ENCODE results near the gene KRTAP1-5.
"Not testable (repeated sequence)": the region's sequence is repeated elsewhere in the genome, so short reads cannot be mapped to it uniquely, and the experiment has no call there.

The KRTAP1-5 gene

GRCh38 chr17:41026715-41027471 lies at the start of gene KRTAP1-5:
KRTAP1-5 (minus strand) TSS chr17:41027208; CDS start chr17:41027155, 53 bp downstream.
- no peak for DNase-seq (ENCODE audit: low read depth in 3 of 3)

- DNase-seq (ENCODE audit: low read depth in 3 of 3): no peak
Measured at GRCh38 chr17:41076788-41077187, 49.8 kb upstream of the KRTAP1-5 start.

- DNase-seq (ENCODE audit: low read depth in 3 of 3): no peak
Measured at GRCh38 chr17:41073676-41074075, 46.7 kb upstream of the KRTAP1-5 start.

GRCh38 chr17:41071606-41072360 lies 44.8 kb upstream of the KRTAP1-5 start:
- DNase-seq (ENCODE audit: low read depth in 3 of 3): no peak

- DNase-seq (ENCODE audit: low read depth in 3 of 3): no peak
Measured at GRCh38 chr17:41069031-41069430, 42.0 kb upstream of the KRTAP1-5 start.

GRCh38 chr17:41067281-41067680 lies 40.3 kb upstream of the KRTAP1-5 start:
- DNase-seq (ENCODE audit: low read depth in 3 of 3): no peak

GRCh38 chr17:41065829-41066624 lies 39.0 kb upstream of the KRTAP1-5 start, which contains the start of gene KRTAP2-4:
KRTAP2-4 (minus strand) TSS chr17:41065879; CDS start chr17:41065845, 34 bp downstream.
- DNase-seq (ENCODE audit: low read depth in 3 of 3): no peak

- not testable (repeated sequence) for DNase-seq (ENCODE audit: low read depth in 3 of 3)
Measured at GRCh38 chr17:41065016-41065689, 38.1 kb upstream of the KRTAP1-5 start.

- no peak for DNase-seq (ENCODE audit: low read depth in 3 of 3)
Measured at GRCh38 chr17:41064301-41064700, 37.3 kb upstream of the KRTAP1-5 start.

- DNase-seq (ENCODE audit: low read depth in 3 of 3): no peak
Measured at GRCh38 chr17:41063449-41063848, 36.4 kb upstream of the KRTAP1-5 start.

- no peak for DNase-seq (ENCODE audit: low read depth in 3 of 3)
Measured at GRCh38 chr17:41061964-41062363, 35.0 kb upstream of the KRTAP1-5 start.

- no peak for DNase-seq (ENCODE audit: low read depth in 3 of 3)
Measured at GRCh38 chr17:41060052-41060604, 33.1 kb upstream of the KRTAP1-5 start, which contains the start of gene KRTAP2-3. KRTAP2-3 (minus strand) TSS chr17:41060114; CDS start chr17:41060050, 64 bp downstream.

- not testable (repeated sequence) for DNase-seq (ENCODE audit: low read depth in 3 of 3)
Measured at GRCh38 chr17:41059276-41060051, 32.5 kb upstream of the KRTAP1-5 start.

- no peak for DNase-seq (ENCODE audit: low read depth in 3 of 3)
Measured at GRCh38 chr17:41058741-41059140, 31.7 kb upstream of the KRTAP1-5 start.

- no peak for DNase-seq (ENCODE audit: low read depth in 3 of 3)
Measured at GRCh38 chr17:41057547-41057946, 30.5 kb upstream of the KRTAP1-5 start.

GRCh38 chr17:41055130-41055529 lies 28.1 kb upstream of the KRTAP1-5 start, which contains the start of gene KRTAP2-2:
KRTAP2-2 (minus strand) TSS chr17:41055230; CDS start chr17:41055211, 19 bp downstream.
- DNase-seq (ENCODE audit: low read depth in 3 of 3): not testable (repeated sequence)

GRCh38 chr17:41054556-41054955 lies 27.5 kb upstream of the KRTAP1-5 start:
- DNase-seq (ENCODE audit: low read depth in 3 of 3): not testable (repeated sequence)

GRCh38 chr17:41054025-41054424 lies 27.0 kb upstream of the KRTAP1-5 start:
- no peak for DNase-seq (ENCODE audit: low read depth in 3 of 3)

- DNase-seq (ENCODE audit: low read depth in 3 of 3): no peak
Measured at GRCh38 chr17:41052566-41052965, 25.6 kb upstream of the KRTAP1-5 start.

- no peak for DNase-seq (ENCODE audit: low read depth in 3 of 3)
Measured at GRCh38 chr17:41049110-41049509, 22.1 kb upstream of the KRTAP1-5 start.
